HepG2 (cell line): ENCODE results near the gene TMEM171. TPM values are rescaled to one million over a fixed set of nuclear protein-coding genes. Genes with fewer than 3 reads are reported as not detected.

Experiments
- MLXIP ChIP-seq: sonication (generic); formaldehyde crosslinking; IDR thresholded peaks from 2 replicates; pipeline ENCODE4 v1.9.0; 2021; ENCODE audit warnings: missing genetic modification reagents, borderline replicate concordance
- RELA ChIP-seq: sonication (generic); formaldehyde crosslinking; IDR thresholded peaks from 2 replicates; pipeline ENCODE4 v1.4.0; 2020; ENCODE audit warnings: missing genetic modification reagents
- SNAPC2 ChIP-seq: sonication (generic); formaldehyde crosslinking; IDR thresholded peaks from 2 replicates; pipeline ENCODE4 v1.8.1; 2022; ENCODE audit warnings: mild to moderate bottlenecking, missing genetic modification reagents
- ZMYM2 ChIP-seq: sonication (generic); formaldehyde crosslinking; IDR thresholded peaks from 2 replicates; pipeline ENCODE4 v1.8.0; 2022; ENCODE audit warnings: mild to moderate bottlenecking, missing genetic modification reagents
- polyA plus RNA-seq, 8 experiments: library from polyadenylated mRNA; depleted of rRNA in 3 of 8; stranded (reverse) in 7 of 8; unstranded in 1 of 8; fragments of >200 nt; fragmentation: Illumina TruSeq in 4 of 8; extraction: Trizol in 4 of 8; gene quantifications; 2 replicates each; pipeline versions ENCODE4 v1.2.1 to v1.2.3, GENCODE V29; 2011 to 2016; ENCODE audit warnings: low read depth in 4 of 8, missing spikeins in 1 of 8, mixed read lengths in 1 of 8; ENCODE audit not compliant: insufficient read depth in 1 of 8
- total RNA-seq, 5 experiments: library from RNA; depleted of rRNA; stranded (reverse); fragments of >200 nt; fragmentation: Illumina TruSeq; extraction: Trizol; gene quantifications; 2 replicates each; pipeline ENCODE4 v1.2.3, GENCODE V29; 2016; ENCODE audit warnings: low read depth in 1 of 5
- TF ChIP-seq, protein P1 (sequence below): sonication (generic); formaldehyde crosslinking; IDR thresholded peaks from 2 replicates; pipeline ENCODE4 v1.5.1; 2020; ENCODE audit warnings: mild to moderate bottlenecking, moderate library complexity, missing genetic modification reagents
- TF ChIP-seq, protein P2 (sequence below): sonication (generic); formaldehyde crosslinking; IDR thresholded peaks from 2 replicates; pipeline ENCODE4 v1.5.0; 2020; ENCODE audit warnings: missing genetic modification reagents
- TF ChIP-seq, protein P3 (sequence below): sonication (generic); formaldehyde crosslinking; IDR thresholded peaks from 2 replicates; pipeline ENCODE4 v1.5.1; 2020; ENCODE audit warnings: missing genetic modification reagents, mild to moderate bottlenecking, borderline replicate concordance

TMEM171 gene
- total and polyA plus RNA-seq, 2 of the 13 experiments (the other 11 are each of a cell fraction or from before 2014, with no cell fraction given): 0.12 TPM; not detected in 1

DNA sequence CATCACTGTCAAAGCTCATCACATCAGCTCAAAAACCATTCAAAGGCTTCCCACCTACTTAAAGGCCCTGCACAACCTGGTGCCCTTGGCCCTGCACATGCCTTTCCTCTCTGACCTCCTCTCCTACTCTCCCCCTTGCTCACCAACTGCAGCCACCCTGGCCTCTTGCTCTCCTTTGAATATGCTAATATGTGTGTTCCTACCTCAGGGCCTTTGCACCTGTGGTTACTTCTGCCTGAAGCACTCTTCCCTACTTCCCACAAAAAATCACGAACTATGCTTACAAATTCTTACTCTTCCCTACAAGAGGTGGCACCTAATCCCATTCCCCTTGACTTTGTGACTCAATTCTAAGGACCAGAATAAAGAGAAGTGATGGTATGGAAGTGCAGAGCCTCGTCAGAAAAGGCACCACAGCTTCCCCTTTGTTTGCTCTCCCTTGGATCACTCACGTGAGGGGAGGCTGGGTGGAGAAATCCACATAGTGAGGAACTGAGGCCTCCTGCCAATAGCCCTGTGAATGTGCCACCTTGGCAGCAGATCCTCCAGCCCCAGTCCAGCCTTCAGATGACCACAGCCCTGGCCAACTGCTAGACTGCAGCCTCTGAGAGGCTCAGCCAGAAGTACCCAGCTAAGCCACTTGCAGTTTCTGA is 3.2 kb upstream of the TMEM171 start (continued):
- TF ChIP-seq ZMYM2 (CRISPR knock-in tag) (no peak), RELA (CRISPR knock-in tag) (no peak), MLXIP (no peak), SNAPC2 (no peak)
- TF ChIP-seq, protein P1, sequence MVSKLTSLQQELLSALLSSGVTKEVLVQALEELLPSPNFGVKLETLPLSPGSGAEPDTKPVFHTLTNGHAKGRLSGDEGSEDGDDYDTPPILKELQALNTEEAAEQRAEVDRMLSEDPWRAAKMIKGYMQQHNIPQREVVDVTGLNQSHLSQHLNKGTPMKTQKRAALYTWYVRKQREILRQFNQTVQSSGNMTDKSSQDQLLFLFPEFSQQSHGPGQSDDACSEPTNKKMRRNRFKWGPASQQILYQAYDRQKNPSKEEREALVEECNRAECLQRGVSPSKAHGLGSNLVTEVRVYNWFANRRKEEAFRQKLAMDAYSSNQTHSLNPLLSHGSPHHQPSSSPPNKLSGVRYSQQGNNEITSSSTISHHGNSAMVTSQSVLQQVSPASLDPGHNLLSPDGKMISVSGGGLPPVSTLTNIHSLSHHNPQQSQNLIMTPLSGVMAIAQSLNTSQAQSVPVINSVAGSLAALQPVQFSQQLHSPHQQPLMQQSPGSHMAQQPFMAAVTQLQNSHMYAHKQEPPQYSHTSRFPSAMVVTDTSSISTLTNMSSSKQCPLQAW (CRISPR knock-in tag): no peak
- TF ChIP-seq, protein P2, sequence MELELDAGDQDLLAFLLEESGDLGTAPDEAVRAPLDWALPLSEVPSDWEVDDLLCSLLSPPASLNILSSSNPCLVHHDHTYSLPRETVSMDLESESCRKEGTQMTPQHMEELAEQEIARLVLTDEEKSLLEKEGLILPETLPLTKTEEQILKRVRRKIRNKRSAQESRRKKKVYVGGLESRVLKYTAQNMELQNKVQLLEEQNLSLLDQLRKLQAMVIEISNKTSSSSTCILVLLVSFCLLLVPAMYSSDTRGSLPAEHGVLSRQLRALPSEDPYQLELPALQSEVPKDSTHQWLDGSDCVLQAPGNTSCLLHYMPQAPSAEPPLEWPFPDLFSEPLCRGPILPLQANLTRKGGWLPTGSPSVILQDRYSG (CRISPR knock-in tag): no peak
- TF ChIP-seq, protein P3, sequence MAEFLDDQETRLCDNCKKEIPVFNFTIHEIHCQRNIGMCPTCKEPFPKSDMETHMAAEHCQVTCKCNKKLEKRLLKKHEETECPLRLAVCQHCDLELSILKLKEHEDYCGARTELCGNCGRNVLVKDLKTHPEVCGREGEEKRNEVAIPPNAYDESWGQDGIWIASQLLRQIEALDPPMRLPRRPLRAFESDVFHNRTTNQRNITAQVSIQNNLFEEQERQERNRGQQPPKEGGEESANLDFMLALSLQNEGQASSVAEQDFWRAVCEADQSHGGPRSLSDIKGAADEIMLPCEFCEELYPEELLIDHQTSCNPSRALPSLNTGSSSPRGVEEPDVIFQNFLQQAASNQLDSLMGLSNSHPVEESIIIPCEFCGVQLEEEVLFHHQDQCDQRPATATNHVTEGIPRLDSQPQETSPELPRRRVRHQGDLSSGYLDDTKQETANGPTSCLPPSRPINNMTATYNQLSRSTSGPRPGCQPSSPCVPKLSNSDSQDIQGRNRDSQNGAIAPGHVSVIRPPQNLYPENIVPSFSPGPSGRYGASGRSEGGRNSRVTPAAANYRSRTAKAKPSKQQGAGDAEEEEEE (CRISPR knock-in tag): no peak
